ENCODE measurements around the gene PLXDC2.

Gene PLXDC2

DNA sequence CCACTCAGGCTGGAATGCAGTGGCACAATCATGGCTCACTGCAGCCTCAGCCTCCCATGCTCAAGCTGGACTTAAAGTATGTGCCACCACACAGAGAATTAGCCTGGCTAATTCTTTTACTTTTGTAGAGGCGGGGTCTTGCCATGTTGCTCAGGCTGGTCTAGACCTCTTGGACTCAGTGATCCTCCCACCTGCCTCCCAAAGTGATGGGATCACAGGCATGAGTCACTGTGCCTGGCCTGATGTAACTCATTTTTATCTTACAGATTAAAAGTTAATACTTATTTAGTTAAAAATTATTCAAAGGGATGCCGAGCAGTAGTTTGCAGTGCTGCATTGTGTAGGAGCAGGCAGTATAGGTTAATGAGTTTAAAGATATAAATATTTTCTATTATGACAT is 12.6 kb upstream of the PLXDC2 start:
- no peak overlapping the region for H2AK5ac ChIP-seq (ENCODE audit: low read length)
- H2BK15ac ChIP-seq (replicated peaks; ENCODE audit: low read depth): no peak overlapping the region
- H3K79me1 ChIP-seq (ENCODE audit: low read length): no peaks in the 10 kb centered on the region
- no peak overlapping the region for H4K8ac ChIP-seq (ENCODE audit: low read depth, low read length)
- no peak overlapping the region for H3K18ac ChIP-seq (ENCODE audit: low read length)
- no peak overlapping the region for H3K4me3 ChIP-seq (ENCODE audit: low read length)
- H3K4me2 ChIP-seq (ENCODE audit: low read length): no peak overlapping the region
- no peak overlapping the region for H3K9ac ChIP-seq (ENCODE audit: low read length)
- H3K4me1 ChIP-seq (ENCODE audit: control insufficient read depth, low read depth, low read length): no peaks in the 10 kb centered on the region
- no peak overlapping the region for H3K4ac ChIP-seq (ENCODE audit: low read depth, low read length)
- H3K79me2 ChIP-seq (ENCODE audit: control insufficient read depth, insufficient read depth, low read length): no peaks in the 10 kb centered on the region
- no peak overlapping the region for H4K5ac ChIP-seq (ENCODE audit: low read length)
- no peaks in the 10 kb centered on the region for H3K27me3 ChIP-seq (ENCODE audit: insufficient read depth, low read length, poor library complexity)
- no peak overlapping the region for H3K27ac ChIP-seq (ENCODE audit: low read depth, low read length)
- H3K56ac ChIP-seq (ENCODE audit: low read length): no peak overlapping the region
- H2BK120ac ChIP-seq (ENCODE audit: low read depth, low read length): no peak overlapping the region
- no peak overlapping the region for H2BK5ac ChIP-seq (ENCODE audit: low read length)
- no peak overlapping the region for H3K23ac ChIP-seq (ENCODE audit: low read length)
- no peaks in the 10 kb centered on the region for H3K36me3 ChIP-seq (ENCODE audit: control insufficient read depth, insufficient read depth, low read length)
- no CpG with 5 or more reads among the region's 2 CpGs for WGBS (ENCODE audit: extremely low coverage, insufficient coverage, low lambda C conversion rate)
- DNase-seq: no peak

DNA sequence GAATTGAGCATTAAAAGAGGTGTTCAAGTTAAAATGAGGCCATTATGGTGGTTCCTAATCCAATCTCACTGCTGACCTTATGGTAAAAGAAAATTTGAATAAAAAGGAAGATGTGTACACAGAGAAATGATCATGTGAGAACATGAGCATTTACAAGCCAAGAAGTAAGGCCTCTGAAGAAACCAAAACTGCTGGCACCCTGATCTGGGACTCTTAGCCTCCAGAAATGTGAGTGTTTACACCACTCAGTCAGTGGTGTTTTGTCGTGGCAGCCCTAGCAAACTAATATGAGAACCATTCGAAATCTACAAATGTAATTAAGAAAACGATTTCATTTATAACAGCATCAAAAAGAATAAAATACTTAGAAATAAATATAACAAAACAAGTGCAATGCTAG is 6.8 kb upstream of the PLXDC2 start:
- H2BK5ac ChIP-seq (ENCODE audit: low read length): no peak overlapping the region
- no peaks in the 10 kb centered on the region for H3K79me1 ChIP-seq (ENCODE audit: low read length)
- H3K79me2 ChIP-seq (ENCODE audit: control insufficient read depth, insufficient read depth, low read length): no peaks in the 10 kb centered on the region
- no peak overlapping the region for H3K4me3 ChIP-seq (ENCODE audit: low read length)
- WGBS (ENCODE audit: extremely low coverage, insufficient coverage, low lambda C conversion rate): no CpG with 5 or more reads among the region's 3 CpGs
- no peaks in the 10 kb centered on the region for H3K36me3 ChIP-seq (ENCODE audit: control insufficient read depth, insufficient read depth, low read length)
- no peak overlapping the region for H4K8ac ChIP-seq (ENCODE audit: low read depth, low read length)
- H3K27ac ChIP-seq (ENCODE audit: low read depth, low read length): no peak overlapping the region
- no peaks in the 10 kb centered on the region for H3K27me3 ChIP-seq (ENCODE audit: insufficient read depth, low read length, poor library complexity)
- H3K4ac ChIP-seq (ENCODE audit: low read depth, low read length): no peak overlapping the region
- H3K4me1 ChIP-seq (ENCODE audit: control insufficient read depth, low read depth, low read length): no peaks in the 10 kb centered on the region
- no peak overlapping the region for H2BK15ac ChIP-seq (replicated peaks; ENCODE audit: low read depth)
- no peak overlapping the region for H2AK5ac ChIP-seq (ENCODE audit: low read length)
- no peak overlapping the region for H3K56ac ChIP-seq (ENCODE audit: low read length)
- no peak overlapping the region for H3K4me2 ChIP-seq (ENCODE audit: low read length)
- H3K9ac ChIP-seq (ENCODE audit: low read length): no peak overlapping the region
- no peak overlapping the region for H2BK120ac ChIP-seq (ENCODE audit: low read depth, low read length)
- no peak overlapping the region for H3K18ac ChIP-seq (ENCODE audit: low read length)
- no peak for DNase-seq
- no peak overlapping the region for H4K5ac ChIP-seq (ENCODE audit: low read length)
- no peak overlapping the region for H3K23ac ChIP-seq (ENCODE audit: low read length)

DNA sequence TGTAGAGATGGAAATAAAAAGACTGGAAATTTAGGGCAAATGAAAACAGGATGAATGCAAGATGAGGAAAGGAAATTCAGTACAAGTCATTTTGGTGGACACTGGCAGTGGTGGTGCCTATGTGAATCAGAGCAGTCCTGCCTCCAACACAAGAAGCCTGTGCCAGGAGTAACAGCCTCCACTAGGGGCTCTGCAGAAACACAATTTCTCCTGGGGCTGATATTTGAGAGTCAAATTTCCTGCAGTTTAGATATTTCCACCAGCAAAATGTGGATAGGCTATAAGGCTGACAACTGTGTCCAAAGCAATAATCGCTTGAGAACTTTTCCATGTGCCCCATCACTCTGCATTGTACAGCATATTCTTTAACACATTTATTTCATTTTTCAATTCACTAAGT is 4.7 kb upstream of the PLXDC2 start:
- no peaks in the 10 kb centered on the region for H3K79me2 ChIP-seq (ENCODE audit: control insufficient read depth, insufficient read depth, low read length)
- no peaks in the 10 kb centered on the region for H3K79me1 ChIP-seq (ENCODE audit: low read length)
- no CpG with 5 or more reads among the region's 1 CpG for WGBS (ENCODE audit: extremely low coverage, insufficient coverage, low lambda C conversion rate)
- no peak overlapping the region for H3K9ac ChIP-seq (ENCODE audit: low read length)
- no peak overlapping the region for H2BK15ac ChIP-seq (replicated peaks; ENCODE audit: low read depth)
- peak; percentile 52 for DNase-seq
- H2BK120ac ChIP-seq (ENCODE audit: low read depth, low read length): no peak overlapping the region
- no peaks in the 10 kb centered on the region for H3K36me3 ChIP-seq (ENCODE audit: control insufficient read depth, insufficient read depth, low read length)
- H4K5ac ChIP-seq (ENCODE audit: low read length): no peak overlapping the region
- no peaks in the 10 kb centered on the region for H3K27me3 ChIP-seq (ENCODE audit: insufficient read depth, low read length, poor library complexity)
- H2BK5ac ChIP-seq (ENCODE audit: low read length): no peak overlapping the region
- no peak overlapping the region for H3K18ac ChIP-seq (ENCODE audit: low read length)
- H3K56ac ChIP-seq (ENCODE audit: low read length): no peak overlapping the region
- H3K27ac ChIP-seq (ENCODE audit: low read depth, low read length): no peak overlapping the region
- H4K8ac ChIP-seq (ENCODE audit: low read depth, low read length): no peak overlapping the region
- H3K4me1 ChIP-seq (ENCODE audit: control insufficient read depth, low read depth, low read length): no peaks in the 10 kb centered on the region
- no peak overlapping the region for H2AK5ac ChIP-seq (ENCODE audit: low read length)
- no peak overlapping the region for H3K4me2 ChIP-seq (ENCODE audit: low read length)
- no peak overlapping the region for H3K4ac ChIP-seq (ENCODE audit: low read depth, low read length)
- H3K4me3 ChIP-seq (ENCODE audit: low read length): no peak overlapping the region
- no peak overlapping the region for H3K23ac ChIP-seq (ENCODE audit: low read length)

DNA sequence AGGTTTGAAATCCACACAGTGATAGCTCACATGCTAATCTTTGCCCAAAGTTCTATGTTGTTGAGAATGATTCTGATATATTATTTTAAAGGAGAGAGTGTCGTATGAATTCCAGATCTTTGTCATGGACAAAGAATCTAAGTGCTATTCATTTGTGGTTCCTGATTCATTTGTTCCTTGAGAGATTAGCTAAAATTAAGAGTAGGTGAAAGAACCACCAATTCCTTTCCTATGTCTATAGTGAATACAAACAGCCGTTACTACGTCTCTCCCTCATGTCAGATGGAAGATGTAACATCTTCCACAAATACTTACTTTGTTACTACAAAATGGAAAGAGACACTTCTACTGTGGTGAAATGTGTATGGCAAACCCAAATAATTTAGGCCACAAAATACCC is 3.3 kb upstream of the PLXDC2 start:
- Histone ChIP-seq H3K36me3 (ENCODE audit: control insufficient read depth, insufficient read depth, low read length) (no peaks in the 10 kb centered on the region), H3K4me3 (ENCODE audit: low read length) (no peak overlapping the region), H3K23ac (ENCODE audit: low read length) (no peak overlapping the region), H2BK15ac (replicated peaks; ENCODE audit: low read depth) (no peak overlapping the region), H3K27me3 (ENCODE audit: insufficient read depth, low read length, poor library complexity) (no peaks in the 10 kb centered on the region), H2BK120ac (ENCODE audit: low read depth, low read length) (no peak overlapping the region), H3K4ac (ENCODE audit: low read depth, low read length) (no peak overlapping the region), H3K18ac (ENCODE audit: low read length) (no peak overlapping the region), H3K4me1 (ENCODE audit: control insufficient read depth, low read depth, low read length) (no peaks in the 10 kb centered on the region), H4K8ac (ENCODE audit: low read depth, low read length) (no peak overlapping the region), H3K79me1 (ENCODE audit: low read length) (no peaks in the 10 kb centered on the region), H3K27ac (ENCODE audit: low read depth, low read length) (no peak overlapping the region), H3K79me2 (ENCODE audit: control insufficient read depth, insufficient read depth, low read length) (peaks cover 8% of the 10 kb centered on the region), H3K56ac (ENCODE audit: low read length) (no peak overlapping the region), H2AK5ac (ENCODE audit: low read length) (no peak overlapping the region), H3K4me2 (ENCODE audit: low read length) (no peak overlapping the region), H2BK5ac (ENCODE audit: low read length) (no peak overlapping the region), H3K9ac (ENCODE audit: low read length) (no peak overlapping the region), H4K5ac (ENCODE audit: low read length) (no peak overlapping the region)
- no peak for DNase-seq
- WGBS (ENCODE audit: extremely low coverage, insufficient coverage, low lambda C conversion rate): no CpG with 5 or more reads among the region's 3 CpGs

DNA sequence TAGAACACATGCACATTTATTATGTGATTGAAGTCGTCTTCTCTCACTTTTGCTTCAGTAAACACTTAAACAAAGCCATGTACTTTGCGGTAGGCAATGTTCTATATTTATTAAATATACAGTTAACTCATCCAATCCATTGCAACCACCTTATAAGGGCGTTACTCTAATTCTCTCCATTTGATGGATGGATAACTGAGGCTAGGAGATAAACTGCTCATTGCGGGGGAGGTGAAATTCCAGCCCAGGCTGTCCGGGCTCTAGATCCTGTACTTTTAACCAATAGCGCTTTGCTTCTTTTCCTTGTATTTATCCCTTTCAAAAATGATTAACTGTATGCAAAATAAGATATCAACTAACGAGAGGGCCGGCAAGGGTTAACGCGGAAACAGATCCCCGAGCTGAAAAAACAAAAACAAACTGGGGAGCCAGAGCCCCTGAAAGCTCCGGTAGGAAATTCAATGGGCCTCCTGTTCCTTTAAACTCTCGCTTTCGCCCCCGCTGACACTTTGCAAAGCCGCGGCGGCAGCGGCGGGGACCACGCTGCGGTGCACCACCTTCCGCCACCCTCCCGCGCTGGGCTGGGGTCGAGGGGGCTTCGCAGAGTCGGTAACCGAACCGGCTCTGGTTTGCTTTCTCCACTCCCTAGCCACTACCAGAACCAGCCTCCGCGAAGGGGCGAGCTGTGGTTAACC is 1.0 kb upstream of the PLXDC2 start:
- Histone ChIP-seq H3K36me3 (ENCODE audit: control insufficient read depth, insufficient read depth, low read length) (no peaks in the 10 kb centered on the region), H3K18ac (ENCODE audit: low read length) (peak overlapping the region; percentile 94), H3K27ac (ENCODE audit: low read depth, low read length) (peak overlapping the region; percentile 91), H3K79me1 (ENCODE audit: low read length) (no peaks in the 10 kb centered on the region), H2BK5ac (ENCODE audit: low read length) (peak overlapping the region; percentile 63), H3K4me1 (ENCODE audit: control insufficient read depth, low read depth, low read length) (no peaks in the 10 kb centered on the region), H2BK15ac (replicated peaks; ENCODE audit: low read depth) (no peak overlapping the region), H2BK120ac (ENCODE audit: low read depth, low read length) (no peak overlapping the region), H3K27me3 (ENCODE audit: insufficient read depth, low read length, poor library complexity) (no peaks in the 10 kb centered on the region), H3K4ac (ENCODE audit: low read depth, low read length) (peak overlapping the region; percentile 38), H2AK5ac (ENCODE audit: low read length) (no peak overlapping the region), H3K4me2 (ENCODE audit: low read length) (peak overlapping the region; percentile 51), H3K9ac (ENCODE audit: low read length) (peak overlapping the region; percentile 68), H3K56ac (ENCODE audit: low read length) (peak overlapping the region; percentile 85), H4K8ac (ENCODE audit: low read depth, low read length) (no peak overlapping the region), H3K79me2 (ENCODE audit: control insufficient read depth, insufficient read depth, low read length) (peaks cover 13% of the 10 kb centered on the region), H3K4me3 (ENCODE audit: low read length) (peak overlapping the region; percentile 61), H4K5ac (ENCODE audit: low read length) (no peak overlapping the region), H3K23ac (ENCODE audit: low read length) (no peak overlapping the region)
- DNase-seq: peak; percentile 72
- WGBS (ENCODE audit: extremely low coverage, insufficient coverage, low lambda C conversion rate): no CpG with 5 or more reads among the region's 33 CpGs

Measured in mesendoderm (in vitro differentiated cells).